CD14-positive monocyte (primary cell): Measurements from ENCODE around the gene IZUMO1. TPM values are rescaled to one million over a fixed set of nuclear protein-coding genes. Genes with fewer than 3 reads are reported as not detected.

ENCODE experiments used
- DNase-seq, 3 donors: peaks; one replicate each; pipeline ENCODE4 v3.0.0-alpha.2; 2011 to 2022
- H2AFZ ChIP-seq: 2 replicates; pipeline ENCODE4 v1.6.0; 2012; ENCODE audit warnings: mild to moderate bottlenecking, low read depth, low read length, inconsistent platforms; ENCODE audit not compliant: insufficient read depth, poor library complexity, severe bottlenecking
- H3K27ac ChIP-seq, 2 donors: 1 replicate in 1 of 2; 2 replicates in 1 of 2; pipeline ENCODE4 v1.5.1; 2012 to 2013; ENCODE audit warnings: low read length in 2 of 2, control low read depth in 1 of 2, inconsistent platforms in 1 of 2, low read depth in 1 of 2, mild to moderate bottlenecking in 1 of 2
- H3K27me3 ChIP-seq, 2 donors: one replicate each; pipeline versions ENCODE4 v1.6.0 to v1.6.1; 2011 to 2013; ENCODE audit warnings: low read length in 2 of 2; ENCODE audit not compliant: control insufficient read depth in 2 of 2, insufficient read depth in 2 of 2
- H3K36me3 ChIP-seq, 2 donors: replicated peaks in 1 of 2; 1 replicate in 1 of 2; 2 replicates in 1 of 2; pipeline versions ENCODE4 v1.5.1 to v1.6.1; 2012 to 2013; ENCODE audit warnings: low read length in 2 of 2, control low read depth in 1 of 2, inconsistent platforms in 1 of 2, mild to moderate bottlenecking in 1 of 2; ENCODE audit not compliant: insufficient read depth in 2 of 2, control insufficient read depth in 1 of 2
- H3K4me1 ChIP-seq, 2 donors: 1 replicate in 1 of 2; 2 replicates in 1 of 2; pipeline versions ENCODE4 v1.5.1 to v1.6.1; 2012 to 2013; ENCODE audit warnings: low read length in 2 of 2, control low read depth in 1 of 2, inconsistent platforms in 1 of 2, mild to moderate bottlenecking in 1 of 2, moderate library complexity in 1 of 2; ENCODE audit not compliant: insufficient read depth in 2 of 2, control insufficient read depth in 1 of 2
- H3K4me2 ChIP-seq: replicated peaks from 2 replicates; pipeline ENCODE3; 2012; ENCODE audit warnings: low read length, moderate library complexity, mild to moderate bottlenecking; ENCODE audit not compliant: poor library complexity, severe bottlenecking; ENCODE audit errors: extremely low read depth
- H3K4me3 ChIP-seq, 3 experiments: fragments of 200-600 bp in 1 of 3; sonication (generic) in 1 of 3; replicated peaks in 1 of 3; 1 replicate in 2 of 3; 2 replicates in 1 of 3; pipeline ENCODE4 v1.5.1; 2011 to 2013; ENCODE audit warnings: low read length in 3 of 3, mild to moderate bottlenecking in 3 of 3, control low read depth in 2 of 3, low read depth in 2 of 3, inconsistent platforms in 1 of 3, moderate library complexity in 1 of 3
- H3K79me2 ChIP-seq: 2 replicates; pipeline ENCODE4 v1.6.0; 2012; ENCODE audit warnings: mild to moderate bottlenecking, control low read depth, inconsistent platforms, low read length, moderate library complexity; ENCODE audit not compliant: insufficient read depth
- H3K9ac ChIP-seq: 2 replicates; pipeline ENCODE4 v1.6.0; 2017; ENCODE audit warnings: low read length, mild to moderate bottlenecking; ENCODE audit not compliant: insufficient read depth, poor library complexity, severe bottlenecking
- H3K9me3 ChIP-seq, 2 donors: replicated peaks in 1 of 2; 1 replicate in 1 of 2; 2 replicates in 1 of 2; pipeline versions ENCODE4 v1.5.1 to v1.6.1; 2012 to 2013; ENCODE audit warnings: low read length in 2 of 2, control low read depth in 1 of 2; ENCODE audit not compliant: control insufficient read depth in 1 of 2, insufficient read depth in 1 of 2
- H4K20me1 ChIP-seq: 2 replicates; pipeline ENCODE4 v1.6.0; 2012; ENCODE audit warnings: mild to moderate bottlenecking, low read length, control low read depth, moderate library complexity; ENCODE audit not compliant: insufficient read depth
- H3K27ac Mint-ChIP-seq, 7 donors: one replicate each; pipeline ENCODE4 v1.8.0; 2020; ENCODE audit warnings: mild to moderate bottlenecking in 7 of 7, mixed read lengths in 7 of 7, moderate library complexity in 6 of 7, inconsistent platforms in 2 of 7
- H3K27me3 Mint-ChIP-seq, 3 donors: one replicate each; pipeline ENCODE4 v1.8.0; 2021 to 2022; ENCODE audit warnings: low read depth in 3 of 3, mild to moderate bottlenecking in 3 of 3, mixed read lengths in 3 of 3, moderate library complexity in 3 of 3, inconsistent platforms in 1 of 3
- H3K36me3 Mint-ChIP-seq, 2 donors: one replicate each; pipeline ENCODE4 v1.8.0; 2020; ENCODE audit warnings: mixed read lengths in 2 of 2, inconsistent platforms in 1 of 2, mild to moderate bottlenecking in 1 of 2
- H3K4me1 Mint-ChIP-seq: one replicate; pipeline ENCODE4 v1.8.0; 2020; ENCODE audit warnings: mild to moderate bottlenecking, mixed read lengths
- H3K4me3 Mint-ChIP-seq, 2 donors: one replicate each; pipeline ENCODE4 v1.8.0; 2020; ENCODE audit warnings: mild to moderate bottlenecking in 2 of 2, mixed read lengths in 2 of 2, moderate library complexity in 1 of 2
- H3K9me3 Mint-ChIP-seq, 7 donors: one replicate each; pipeline ENCODE4 v1.8.0; 2020 to 2022; ENCODE audit warnings: mixed read lengths in 7 of 7, mild to moderate bottlenecking in 6 of 7, moderate library complexity in 6 of 7, inconsistent platforms in 2 of 7
- WGBS: methylation state at CpG from one replicate; pipeline ENCODE4 v1.1.5; 2013; ENCODE audit warnings: missing lambda C conversion rate; ENCODE audit not compliant: insufficient coverage; 5-methylcytosine and 5-hydroxymethylcytosine counted together
- intact Hi-C, 2 donors: fragments of 100-400 bp; cut with micrococcal nuclease; formaldehyde crosslinking; loops; one replicate each; pipeline versions ENCODE4 v1.15.0 to v1.15.1; 2023
- polyA plus RNA-seq, 3 donors: library from polyadenylated mRNA; depleted of rRNA in 1 of 3; unstranded in 2 of 3; stranded (reverse) in 1 of 3; fragments of 300-500 nt in 2 of 3; fragments of >200 nt in 1 of 3; fragmentation: Illumina TruSeq in 2 of 3; gene quantifications; 1 replicate in 2 of 3; 2 replicates in 1 of 3; pipeline ENCODE4 v1.2.3, GENCODE V29; 2012 to 2021
- TF ChIP-seq, protein P1 (sequence below): fragments of 200-600 bp; IDR thresholded peaks from one replicate; pipeline ENCODE4 v1.8.0; 2022; ENCODE audit warnings: antibody characterized with exemption, mild to moderate bottlenecking

The IZUMO1 gene
- polyA plus RNA-seq, 3 donors = not detected

- H3K36me3 Mint-ChIP-seq = peaks cover 3 to 5% of the 10 kb centered on the region in 2 donors
- intact Hi-C loops = no loop called here
- peak overlapping the region in 1 of 7 donors; percentile 5 for H3K27ac Mint-ChIP-seq
- peaks cover 54 to 86% (median 66%) of the 10 kb centered on the region in 3 donors for H3K27me3 Mint-ChIP-seq
- Histone ChIP-seq H3K36me3 (no peaks in the 10 kb centered on the region), H3K4me1 (peaks cover 14 to 28% of the 10 kb centered on the region in 2 donors), H3K27me3 (peaks cover 17 to 62% of the 10 kb centered on the region in 2 donors), H3K79me2 (no peaks in the 10 kb centered on the region), H3K4me3 (no peak overlapping the region), H3K9me3 (peaks cover 5 to 7% of the 10 kb centered on the region in 2 donors), H2AFZ (no peak overlapping the region), H4K20me1 (no peaks in the 10 kb centered on the region), H3K4me2 (no peak overlapping the region), H3K9ac (no peak overlapping the region), H3K27ac (no peak overlapping the region)
- no peak for DNase-seq
- H3K9me3 Mint-ChIP-seq = peaks cover 7 to 28% (median 19%) of the 10 kb centered on the region in 7 donors
- H3K4me1 Mint-ChIP-seq = peaks cover 33% of the 10 kb centered on the region
- H3K4me3 Mint-ChIP-seq = peak overlapping the region in 1 of 2 donors; percentile 21
- 97% methylated on average over 29 of the region's 31 CpGs for WGBS
- TF ChIP-seq, protein P1, sequence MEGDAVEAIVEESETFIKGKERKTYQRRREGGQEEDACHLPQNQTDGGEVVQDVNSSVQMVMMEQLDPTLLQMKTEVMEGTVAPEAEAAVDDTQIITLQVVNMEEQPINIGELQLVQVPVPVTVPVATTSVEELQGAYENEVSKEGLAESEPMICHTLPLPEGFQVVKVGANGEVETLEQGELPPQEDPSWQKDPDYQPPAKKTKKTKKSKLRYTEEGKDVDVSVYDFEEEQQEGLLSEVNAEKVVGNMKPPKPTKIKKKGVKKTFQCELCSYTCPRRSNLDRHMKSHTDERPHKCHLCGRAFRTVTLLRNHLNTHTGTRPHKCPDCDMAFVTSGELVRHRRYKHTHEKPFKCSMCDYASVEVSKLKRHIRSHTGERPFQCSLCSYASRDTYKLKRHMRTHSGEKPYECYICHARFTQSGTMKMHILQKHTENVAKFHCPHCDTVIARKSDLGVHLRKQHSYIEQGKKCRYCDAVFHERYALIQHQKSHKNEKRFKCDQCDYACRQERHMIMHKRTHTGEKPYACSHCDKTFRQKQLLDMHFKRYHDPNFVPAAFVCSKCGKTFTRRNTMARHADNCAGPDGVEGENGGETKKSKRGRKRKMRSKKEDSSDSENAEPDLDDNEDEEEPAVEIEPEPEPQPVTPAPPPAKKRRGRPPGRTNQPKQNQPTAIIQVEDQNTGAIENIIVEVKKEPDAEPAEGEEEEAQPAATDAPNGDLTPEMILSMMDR = no peak
These were observed 3.6 kb upstream of the IZUMO1 start for GRCh38 chr19:48750351-48750750.

DNA sequence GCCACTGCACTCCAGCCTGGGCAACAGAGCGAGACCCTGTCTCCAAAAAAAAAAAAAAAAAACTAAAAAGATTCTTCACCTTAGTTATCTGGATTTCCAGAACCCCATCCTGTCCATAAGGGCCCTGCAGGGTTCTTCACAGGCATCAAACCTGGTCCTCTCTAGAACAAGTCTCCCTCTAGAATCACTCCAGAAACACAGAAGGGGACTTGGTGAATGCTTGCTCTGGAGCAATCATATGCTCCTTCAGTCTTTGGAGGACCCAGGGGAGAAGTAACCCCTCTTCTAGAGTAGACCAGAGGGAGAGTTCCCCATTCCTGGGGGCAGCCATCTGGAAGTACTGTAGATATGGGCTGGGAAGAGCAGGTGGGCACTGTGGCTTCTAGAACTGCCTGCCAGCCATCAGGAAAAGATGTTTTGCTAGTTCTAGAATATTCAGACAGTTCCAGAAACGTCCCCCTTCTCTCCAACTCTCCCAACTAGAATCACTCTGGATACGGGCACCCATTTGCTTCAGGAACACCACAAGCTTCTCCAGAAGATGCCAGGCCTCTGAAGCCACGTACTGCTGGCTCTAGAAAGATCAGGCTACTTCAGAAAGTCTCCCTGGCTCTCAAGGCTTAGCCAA is 3.0 kb upstream of the IZUMO1 start:
- peaks cover 14 to 28% of the 10 kb centered on the region in 2 donors for H3K4me1 ChIP-seq
- Mint-ChIP-seq H3K36me3 (peaks cover 3 to 5% of the 10 kb centered on the region in 2 donors), H3K4me3 (no peak overlapping the region), H3K4me1 (peaks cover 34% of the 10 kb centered on the region), H3K9me3 (peaks cover 8 to 32% (median 23%) of the 10 kb centered on the region in 7 donors), H3K27ac (no peak overlapping the region), H3K27me3 (peaks cover 53 to 87% (median 67%) of the 10 kb centered on the region in 3 donors)
- H3K27me3 ChIP-seq = peaks cover 17 to 63% of the 10 kb centered on the region in 2 donors
- no peak overlapping the region for H3K27ac ChIP-seq
- H3K79me2 ChIP-seq = no peaks in the 10 kb centered on the region
- no peak overlapping the region for H3K9ac ChIP-seq
- H4K20me1 ChIP-seq = no peaks in the 10 kb centered on the region
- intact Hi-C loops = no loop called here
- 87% methylated on average over 3 of the region's 4 CpGs for WGBS
- no peak overlapping the region for H3K4me2 ChIP-seq
- no peaks in the 10 kb centered on the region for H3K36me3 ChIP-seq
- H3K4me3 ChIP-seq = no peak overlapping the region
- TF ChIP-seq, protein P1 = no peak
- DNase-seq = no peak
- peaks cover 10 to 12% of the 10 kb centered on the region in 2 donors for H3K9me3 ChIP-seq
- H2AFZ ChIP-seq = no peak overlapping the region
